HepG2 (cell line): ENCODE measurements around the gene TCF25. TPM values are rescaled to one million over a fixed set of nuclear protein-coding genes. Genes with fewer than 3 reads are reported as not detected.
A peak's percentile ranks its signal among the peaks of the same experiment; 100 is the strongest.

Experiments used
- ARNT2 ChIP-seq: sonication (generic); formaldehyde crosslinking; IDR thresholded peaks from 2 replicates; pipeline ENCODE4 v1.8.0; 2022; ENCODE audit warnings: mild to moderate bottlenecking, low read depth, missing genetic modification reagents, moderate library complexity
- FOXA1 ChIP-seq, 2 experiments: fragments of 450-650 bp in 1 of 2; sonication (generic) in 1 of 2; formaldehyde crosslinking in 1 of 2; IDR thresholded peaks; 2 replicates each; pipeline versions ENCODE4 v1.4.0 to v1.6.1; 2016 to 2020; ENCODE audit warnings: missing genetic modification reagents in 1 of 2
- SAP130 ChIP-seq: IDR thresholded peaks from 2 replicates; pipeline ENCODE4 v1.6.1; 2016; ENCODE audit warnings: low read depth
- SP5 ChIP-seq: IDR thresholded peaks from 2 replicates; pipeline ENCODE4 v1.6.1; 2016; ENCODE audit warnings: low read depth, borderline replicate concordance
- STAG1 ChIP-seq: sonication (generic); formaldehyde crosslinking; IDR thresholded peaks from 2 replicates; pipeline ENCODE4 v1.4.0; 2020; ENCODE audit warnings: missing genetic modification reagents
- ZNF570 ChIP-seq: sonication (generic); formaldehyde crosslinking; IDR thresholded peaks from 2 replicates; pipeline ENCODE4 v1.4.0; 2020; ENCODE audit warnings: mild to moderate bottlenecking, missing genetic modification reagents, borderline replicate concordance
- ZNF572 ChIP-seq: sonication (generic); formaldehyde crosslinking; IDR thresholded peaks from 2 replicates; pipeline ENCODE4 v1.5.1; 2020; ENCODE audit warnings: mild to moderate bottlenecking, missing genetic modification reagents
- ZSCAN31 ChIP-seq: sonication (generic); formaldehyde crosslinking; IDR thresholded peaks from 2 replicates; pipeline ENCODE4 v1.5.0; 2020; ENCODE audit warnings: low read depth, mild to moderate bottlenecking, missing genetic modification reagents
- polyA plus RNA-seq, 8 experiments: library from polyadenylated mRNA; depleted of rRNA in 3 of 8; stranded (reverse) in 7 of 8; unstranded in 1 of 8; fragments of >200 nt; fragmentation: Illumina TruSeq in 4 of 8; extraction: Trizol in 4 of 8; gene quantifications; 2 replicates each; pipeline versions ENCODE4 v1.2.1 to v1.2.3, GENCODE V29; 2011 to 2016; ENCODE audit warnings: low read depth in 4 of 8, missing spikeins in 1 of 8, mixed read lengths in 1 of 8; ENCODE audit not compliant: insufficient read depth in 1 of 8
- total RNA-seq, 5 experiments: library from RNA; depleted of rRNA; stranded (reverse); fragments of >200 nt; fragmentation: Illumina TruSeq; extraction: Trizol; gene quantifications; 2 replicates each; pipeline ENCODE4 v1.2.3, GENCODE V29; 2016; ENCODE audit warnings: low read depth in 1 of 5
- TF ChIP-seq, protein P1 (sequence below): sonication (generic); formaldehyde crosslinking; conservative IDR thresholded peaks from 2 replicates; pipeline ENCODE4 v1.4.0; 2020; ENCODE audit warnings: mild to moderate bottlenecking, missing genetic modification reagents, moderate library complexity
- TF ChIP-seq, protein P2 (sequence below): sonication (generic); formaldehyde crosslinking; IDR thresholded peaks from 2 replicates; pipeline ENCODE4 v1.5.1; 2020; ENCODE audit warnings: missing genetic modification reagents, mild to moderate bottlenecking, borderline replicate concordance
- TF ChIP-seq, protein P3 (sequence below): sonication (generic); formaldehyde crosslinking; IDR thresholded peaks from 2 replicates; pipeline ENCODE4 v1.4.0; 2020; ENCODE audit warnings: mild to moderate bottlenecking, missing genetic modification reagents
- TF ChIP-seq, protein P4 (sequence below): sonication (generic); formaldehyde crosslinking; IDR thresholded peaks from 2 replicates; pipeline ENCODE4 v1.4.0; 2020; ENCODE audit warnings: missing genetic modification reagents
- TF ChIP-seq, protein P5 (sequence below): sonication (generic); formaldehyde crosslinking; IDR thresholded peaks from 2 replicates; pipeline ENCODE4 v1.8.1; 2022; ENCODE audit warnings: low read depth, mild to moderate bottlenecking, missing genetic modification reagents
- TF ChIP-seq, protein P6 (sequence below): sonication (generic); IDR thresholded peaks from 2 replicates; pipeline ENCODE4 v1.6.1; 2016; ENCODE audit warnings: low read depth, borderline replicate concordance

Gene TCF25
- total and polyA plus RNA-seq, 2 of the 13 experiments (the other 11 are each of a cell fraction or from before 2014, with no cell fraction given) = 138 to 206 TPM

DNA sequence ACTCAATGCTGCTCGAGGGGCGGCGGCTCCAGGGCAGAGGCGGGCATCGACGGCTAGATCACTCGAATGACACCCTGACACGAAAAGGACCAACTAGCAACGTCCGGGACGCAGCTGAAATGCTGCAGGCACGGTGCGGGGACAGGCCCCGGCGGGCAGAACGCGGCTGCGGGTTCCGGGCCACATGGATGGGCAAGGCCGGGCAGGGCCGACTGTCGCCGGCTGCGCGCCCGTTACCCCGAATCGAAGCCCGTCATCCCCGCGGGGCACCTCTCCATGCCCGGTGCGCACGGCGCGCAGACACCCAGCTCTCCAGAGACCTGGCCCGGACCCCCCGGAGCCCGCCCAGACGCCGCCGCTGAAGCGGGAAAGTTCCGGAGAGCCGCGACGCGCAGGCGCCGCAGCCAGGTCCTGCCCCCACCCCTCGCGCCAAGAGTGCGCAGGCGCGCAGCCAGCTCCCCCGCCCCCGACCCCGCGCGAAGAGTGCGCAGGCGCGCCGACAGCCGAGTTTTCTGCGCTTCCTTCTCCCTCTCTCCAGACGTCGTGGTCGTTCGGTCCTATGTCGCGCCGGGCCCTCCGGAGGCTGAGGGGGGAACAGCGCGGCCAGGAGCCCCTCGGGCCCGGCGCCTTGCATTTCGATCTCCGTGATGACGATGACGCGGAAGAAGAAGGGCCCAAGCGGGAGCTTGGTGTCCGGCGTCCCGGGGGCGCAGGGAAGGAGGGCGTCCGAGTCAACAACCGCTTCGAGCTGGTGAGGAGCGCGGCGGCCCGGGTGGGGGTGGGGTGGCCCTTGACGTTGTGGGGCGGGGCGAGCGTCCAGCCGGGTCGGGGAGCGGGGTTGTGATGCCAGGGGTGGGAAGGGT lies at the start of gene TCF25 (continued):
- TF ChIP-seq, protein P1, sequence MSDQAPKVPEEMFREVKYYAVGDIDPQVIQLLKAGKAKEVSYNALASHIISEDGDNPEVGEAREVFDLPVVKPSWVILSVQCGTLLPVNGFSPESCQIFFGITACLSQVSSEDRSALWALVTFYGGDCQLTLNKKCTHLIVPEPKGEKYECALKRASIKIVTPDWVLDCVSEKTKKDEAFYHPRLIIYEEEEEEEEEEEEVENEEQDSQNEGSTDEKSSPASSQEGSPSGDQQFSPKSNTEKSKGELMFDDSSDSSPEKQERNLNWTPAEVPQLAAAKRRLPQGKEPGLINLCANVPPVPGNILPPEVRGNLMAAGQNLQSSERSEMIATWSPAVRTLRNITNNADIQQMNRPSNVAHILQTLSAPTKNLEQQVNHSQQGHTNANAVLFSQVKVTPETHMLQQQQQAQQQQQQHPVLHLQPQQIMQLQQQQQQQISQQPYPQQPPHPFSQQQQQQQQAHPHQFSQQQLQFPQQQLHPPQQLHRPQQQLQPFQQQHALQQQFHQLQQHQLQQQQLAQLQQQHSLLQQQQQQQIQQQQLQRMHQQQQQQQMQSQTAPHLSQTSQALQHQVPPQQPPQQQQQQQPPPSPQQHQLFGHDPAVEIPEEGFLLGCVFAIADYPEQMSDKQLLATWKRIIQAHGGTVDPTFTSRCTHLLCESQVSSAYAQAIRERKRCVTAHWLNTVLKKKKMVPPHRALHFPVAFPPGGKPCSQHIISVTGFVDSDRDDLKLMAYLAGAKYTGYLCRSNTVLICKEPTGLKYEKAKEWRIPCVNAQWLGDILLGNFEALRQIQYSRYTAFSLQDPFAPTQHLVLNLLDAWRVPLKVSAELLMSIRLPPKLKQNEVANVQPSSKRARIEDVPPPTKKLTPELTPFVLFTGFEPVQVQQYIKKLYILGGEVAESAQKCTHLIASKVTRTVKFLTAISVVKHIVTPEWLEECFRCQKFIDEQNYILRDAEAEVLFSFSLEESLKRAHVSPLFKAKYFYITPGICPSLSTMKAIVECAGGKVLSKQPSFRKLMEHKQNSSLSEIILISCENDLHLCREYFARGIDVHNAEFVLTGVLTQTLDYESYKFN (CRISPR knock-in tag) = peak; percentile 25
- TF ChIP-seq SAP130 (CRISPR knock-in tag) (peak; percentile 63), STAG1 (CRISPR knock-in tag) (no peak), ZNF570 (no peak; the same call in 1 of the 2 replicates), SP5 (CRISPR knock-in tag) (no peak; the same call in 1 of the 2 replicates), FOXA1 (IDR thresholded peaks at IDR 0.05) (no peak), FOXA1 (CRISPR knock-in tag; IDR thresholded peaks at IDR 0.05) (no peak), ZNF572 (CRISPR knock-in tag) (peak; percentile 81; the same call in 1 of the 2 replicates), ARNT2 (peak; percentile 94), ZSCAN31 (CRISPR knock-in tag) (peak; percentile 90)
- TF ChIP-seq, protein P2, sequence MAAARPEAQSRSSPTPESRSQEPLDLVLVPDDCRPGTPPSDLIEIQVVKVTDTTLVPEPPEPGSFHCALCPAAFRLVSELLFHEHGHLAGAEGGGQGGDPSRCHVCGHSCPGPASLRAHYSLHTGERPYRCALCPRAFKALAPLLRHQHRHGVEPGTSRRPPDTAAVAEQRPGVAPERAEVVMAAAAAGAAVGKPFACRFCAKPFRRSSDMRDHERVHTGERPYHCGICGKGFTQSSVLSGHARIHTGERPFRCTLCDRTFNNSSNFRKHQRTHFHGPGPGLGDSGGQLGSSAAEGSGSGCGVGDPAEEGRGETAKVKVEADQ = peak; percentile 19; the same call in 1 of the 2 replicates
- TF ChIP-seq, protein P3, sequence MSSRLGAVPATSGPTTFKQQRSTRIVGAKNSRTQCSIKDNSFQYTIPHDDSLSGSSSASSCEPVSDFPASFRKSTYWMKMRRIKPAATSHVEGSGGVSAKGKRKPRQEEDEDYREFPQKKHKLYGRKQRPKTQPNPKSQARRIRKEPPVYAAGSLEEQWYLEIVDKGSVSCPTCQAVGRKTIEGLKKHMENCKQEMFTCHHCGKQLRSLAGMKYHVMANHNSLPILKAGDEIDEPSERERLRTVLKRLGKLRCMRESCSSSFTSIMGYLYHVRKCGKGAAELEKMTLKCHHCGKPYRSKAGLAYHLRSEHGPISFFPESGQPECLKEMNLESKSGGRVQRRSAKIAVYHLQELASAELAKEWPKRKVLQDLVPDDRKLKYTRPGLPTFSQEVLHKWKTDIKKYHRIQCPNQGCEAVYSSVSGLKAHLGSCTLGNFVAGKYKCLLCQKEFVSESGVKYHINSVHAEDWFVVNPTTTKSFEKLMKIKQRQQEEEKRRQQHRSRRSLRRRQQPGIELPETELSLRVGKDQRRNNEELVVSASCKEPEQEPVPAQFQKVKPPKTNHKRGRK (CRISPR knock-in tag) = no peak
- TF ChIP-seq, protein P4, sequence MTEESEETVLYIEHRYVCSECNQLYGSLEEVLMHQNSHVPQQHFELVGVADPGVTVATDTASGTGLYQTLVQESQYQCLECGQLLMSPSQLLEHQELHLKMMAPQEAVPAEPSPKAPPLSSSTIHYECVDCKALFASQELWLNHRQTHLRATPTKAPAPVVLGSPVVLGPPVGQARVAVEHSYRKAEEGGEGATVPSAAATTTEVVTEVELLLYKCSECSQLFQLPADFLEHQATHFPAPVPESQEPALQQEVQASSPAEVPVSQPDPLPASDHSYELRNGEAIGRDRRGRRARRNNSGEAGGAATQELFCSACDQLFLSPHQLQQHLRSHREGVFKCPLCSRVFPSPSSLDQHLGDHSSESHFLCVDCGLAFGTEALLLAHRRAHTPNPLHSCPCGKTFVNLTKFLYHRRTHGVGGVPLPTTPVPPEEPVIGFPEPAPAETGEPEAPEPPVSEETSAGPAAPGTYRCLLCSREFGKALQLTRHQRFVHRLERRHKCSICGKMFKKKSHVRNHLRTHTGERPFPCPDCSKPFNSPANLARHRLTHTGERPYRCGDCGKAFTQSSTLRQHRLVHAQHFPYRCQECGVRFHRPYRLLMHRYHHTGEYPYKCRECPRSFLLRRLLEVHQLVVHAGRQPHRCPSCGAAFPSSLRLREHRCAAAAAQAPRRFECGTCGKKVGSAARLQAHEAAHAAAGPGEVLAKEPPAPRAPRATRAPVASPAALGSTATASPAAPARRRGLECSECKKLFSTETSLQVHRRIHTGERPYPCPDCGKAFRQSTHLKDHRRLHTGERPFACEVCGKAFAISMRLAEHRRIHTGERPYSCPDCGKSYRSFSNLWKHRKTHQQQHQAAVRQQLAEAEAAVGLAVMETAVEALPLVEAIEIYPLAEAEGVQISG (CRISPR knock-in tag) = 0 out of 2 replicates have a peak, but pooled peaks have one; percentile 71
- TF ChIP-seq, protein P5, sequence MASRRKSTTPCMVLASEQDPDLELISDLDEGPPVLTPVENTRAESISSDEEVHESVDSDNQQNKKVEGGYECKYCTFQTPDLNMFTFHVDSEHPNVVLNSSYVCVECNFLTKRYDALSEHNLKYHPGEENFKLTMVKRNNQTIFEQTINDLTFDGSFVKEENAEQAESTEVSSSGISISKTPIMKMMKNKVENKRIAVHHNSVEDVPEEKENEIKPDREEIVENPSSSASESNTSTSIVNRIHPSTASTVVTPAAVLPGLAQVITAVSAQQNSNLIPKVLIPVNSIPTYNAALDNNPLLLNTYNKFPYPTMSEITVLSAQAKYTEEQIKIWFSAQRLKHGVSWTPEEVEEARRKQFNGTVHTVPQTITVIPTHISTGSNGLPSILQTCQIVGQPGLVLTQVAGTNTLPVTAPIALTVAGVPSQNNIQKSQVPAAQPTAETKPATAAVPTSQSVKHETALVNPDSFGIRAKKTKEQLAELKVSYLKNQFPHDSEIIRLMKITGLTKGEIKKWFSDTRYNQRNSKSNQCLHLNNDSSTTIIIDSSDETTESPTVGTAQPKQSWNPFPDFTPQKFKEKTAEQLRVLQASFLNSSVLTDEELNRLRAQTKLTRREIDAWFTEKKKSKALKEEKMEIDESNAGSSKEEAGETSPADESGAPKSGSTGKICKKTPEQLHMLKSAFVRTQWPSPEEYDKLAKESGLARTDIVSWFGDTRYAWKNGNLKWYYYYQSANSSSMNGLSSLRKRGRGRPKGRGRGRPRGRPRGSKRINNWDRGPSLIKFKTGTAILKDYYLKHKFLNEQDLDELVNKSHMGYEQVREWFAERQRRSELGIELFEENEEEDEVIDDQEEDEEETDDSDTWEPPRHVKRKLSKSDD (CRISPR knock-in tag) = no peak; the same call in 1 of the 2 replicates
- TF ChIP-seq, protein P6, sequence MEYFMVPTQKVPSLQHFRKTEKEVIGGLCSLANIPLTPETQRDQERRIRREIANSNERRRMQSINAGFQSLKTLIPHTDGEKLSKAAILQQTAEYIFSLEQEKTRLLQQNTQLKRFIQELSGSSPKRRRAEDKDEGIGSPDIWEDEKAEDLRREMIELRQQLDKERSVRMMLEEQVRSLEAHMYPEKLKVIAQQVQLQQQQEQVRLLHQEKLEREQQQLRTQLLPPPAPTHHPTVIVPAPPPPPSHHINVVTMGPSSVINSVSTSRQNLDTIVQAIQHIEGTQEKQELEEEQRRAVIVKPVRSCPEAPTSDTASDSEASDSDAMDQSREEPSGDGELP = peak; percentile 48; the same call in 1 of the 2 replicates
